ENCODE results near the gene ARHGAP18.

GRCh38 chr6:129753422-129753821, 43.4 kb upstream of the ARHGAP18 start:
- TF ChIP-seq CTCF (IDR thresholded peaks at IDR 0.05 in 8 of 11, conservative IDR thresholded peaks at IDR 0.05 in 3 of 11) (no peak), POLR2AphosphoS5 (IDR thresholded peaks at IDR 0.05) (no peak)

All from spleen (tissue), 7 donors.